NCI-H146 treated with DMSO at 0.1 percent for 48 hours (cell line): ENCODE measurements around the gene ACRV1.
"Not testable (repeated sequence)": the region's sequence is repeated elsewhere in the genome, so short reads cannot be mapped to it uniquely, and the experiment has no call there.

ENCODE experiments used
- DNase-seq: peaks from one replicate; lab custom pipeline; 2025; ENCODE audit not compliant: unreplicated experiment; lab: John Stamatoyannopoulos, UW

The ACRV1 gene, protein sequence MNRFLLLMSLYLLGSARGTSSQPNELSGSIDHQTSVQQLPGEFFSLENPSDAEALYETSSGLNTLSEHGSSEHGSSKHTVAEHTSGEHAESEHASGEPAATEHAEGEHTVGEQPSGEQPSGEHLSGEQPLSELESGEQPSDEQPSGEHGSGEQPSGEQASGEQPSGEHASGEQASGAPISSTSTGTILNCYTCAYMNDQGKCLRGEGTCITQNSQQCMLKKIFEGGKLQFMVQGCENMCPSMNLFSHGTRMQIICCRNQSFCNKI

DNA sequence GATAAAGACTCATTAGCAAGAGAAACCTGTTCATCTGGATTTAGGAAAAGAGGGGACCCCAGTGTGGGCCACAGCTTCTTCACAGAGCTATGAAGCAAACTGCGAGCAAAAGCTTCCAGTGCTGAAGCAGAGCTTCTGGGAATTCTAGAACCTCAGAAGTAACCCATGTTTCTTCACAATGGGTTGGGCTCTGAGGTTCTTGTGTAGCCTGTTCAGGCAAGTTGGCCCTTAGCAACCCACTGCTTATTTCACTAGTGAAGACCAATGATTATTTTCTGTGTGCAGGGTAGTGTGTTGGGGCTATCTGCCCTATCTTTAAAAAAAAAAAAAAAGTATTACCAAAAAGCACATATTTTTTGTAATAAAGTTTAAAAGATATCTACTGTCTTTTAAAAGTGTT lies at the start of gene ACRV1:
TSS of gene ACRV1 (minus strand) at position 101 of the 400 bp plus-strand sequence. CDS start at position 34, 67 bp downstream.
- no peak for DNase-seq

GRCh38 chr11:125728969-125729368 lies 48.3 kb upstream of the ACRV1 start:
- no peak for DNase-seq

- peak; percentile 1 for DNase-seq
Measured at GRCh38 chr11:125724125-125724524, 43.5 kb upstream of the ACRV1 start.

DNA sequence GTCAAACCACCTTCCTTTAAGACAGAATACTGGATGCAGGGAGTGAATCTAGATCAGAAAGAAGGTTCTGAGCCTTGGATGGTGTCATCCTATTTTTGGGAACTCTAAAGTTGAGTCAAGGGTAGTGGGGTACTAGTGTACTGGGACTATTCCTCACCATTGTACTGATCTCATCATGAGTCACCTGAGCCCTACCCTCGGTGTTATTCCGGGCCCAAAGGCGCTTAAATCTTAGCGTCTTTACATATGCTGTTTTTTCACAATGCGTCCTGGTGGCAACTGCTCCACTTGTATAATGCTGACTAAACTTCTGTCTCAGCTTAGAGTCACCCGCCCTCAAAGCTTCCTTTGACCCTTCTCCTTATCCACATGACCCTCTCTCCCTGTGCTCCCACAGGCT lies 40.1 kb upstream of the ACRV1 start:
- DNase-seq: no peak

GRCh38 chr11:125704686-125705085 lies 24.0 kb upstream of the ACRV1 start:
- DNase-seq: not testable (repeated sequence)

DNA sequence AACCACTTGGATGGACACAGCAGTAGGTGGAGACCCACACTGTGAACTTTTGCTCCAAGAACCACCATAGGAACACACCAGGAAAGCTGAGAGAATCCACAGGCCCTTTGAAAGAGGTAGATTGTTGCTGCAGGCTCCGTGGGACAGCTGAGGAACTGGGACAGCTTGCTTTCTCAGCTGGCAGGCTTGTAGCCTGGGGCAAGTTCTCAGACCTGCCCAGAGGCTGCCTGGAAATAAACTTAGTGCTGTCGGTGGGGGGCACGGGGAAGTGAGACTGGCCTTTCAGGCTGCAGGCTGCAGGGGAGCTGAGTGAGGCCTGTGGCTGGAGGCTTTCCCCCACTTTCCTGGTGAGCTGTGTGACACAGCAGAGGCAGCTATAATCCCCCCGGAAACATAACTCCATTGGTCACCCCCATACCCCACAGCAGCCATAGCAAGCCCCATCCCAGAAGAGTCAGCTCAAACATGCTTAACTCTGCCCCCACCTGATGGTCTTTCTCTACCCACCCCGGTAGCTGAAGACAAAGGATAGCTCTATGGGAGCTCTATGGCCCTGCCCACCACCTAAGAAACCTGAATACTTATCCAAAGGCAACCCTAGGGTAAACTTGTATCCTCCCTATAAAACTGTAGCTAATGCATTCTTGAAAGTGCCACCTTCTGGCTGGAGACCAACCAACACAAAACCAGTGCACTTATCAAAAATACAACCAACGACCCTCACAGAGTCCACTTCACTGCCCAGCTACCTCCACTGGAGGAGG lies 21.4 kb upstream of the ACRV1 start:
- DNase-seq: peak; percentile 26

DNA sequence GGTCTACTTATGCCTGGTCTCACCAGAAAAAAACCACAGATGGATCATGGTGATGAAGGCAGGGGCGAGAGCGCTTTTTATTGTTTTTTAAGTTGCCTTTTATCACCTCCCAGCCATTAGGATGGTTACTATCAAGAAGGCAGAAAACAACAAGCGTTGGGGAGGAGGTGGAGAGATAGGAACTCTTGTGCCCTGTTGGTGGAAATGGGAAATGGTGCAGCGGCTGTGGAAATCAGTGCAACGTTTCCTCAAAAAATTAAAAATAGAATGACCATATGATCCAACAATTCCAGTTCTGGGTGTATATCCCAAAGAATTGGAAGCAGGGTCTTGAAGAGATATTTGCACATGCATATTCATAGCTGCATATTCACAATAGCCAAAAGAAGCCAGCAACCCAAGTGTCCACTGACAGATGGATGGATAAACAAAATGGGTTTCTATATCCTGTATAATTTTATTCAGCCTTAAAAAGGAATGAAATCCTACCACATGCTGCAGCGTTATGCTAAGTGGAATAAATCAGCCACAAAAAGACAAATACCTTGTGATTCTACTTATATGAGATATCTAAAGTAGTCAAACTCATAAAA lies 20.5 kb upstream of the ACRV1 start:
- DNase-seq: no peak

DNA sequence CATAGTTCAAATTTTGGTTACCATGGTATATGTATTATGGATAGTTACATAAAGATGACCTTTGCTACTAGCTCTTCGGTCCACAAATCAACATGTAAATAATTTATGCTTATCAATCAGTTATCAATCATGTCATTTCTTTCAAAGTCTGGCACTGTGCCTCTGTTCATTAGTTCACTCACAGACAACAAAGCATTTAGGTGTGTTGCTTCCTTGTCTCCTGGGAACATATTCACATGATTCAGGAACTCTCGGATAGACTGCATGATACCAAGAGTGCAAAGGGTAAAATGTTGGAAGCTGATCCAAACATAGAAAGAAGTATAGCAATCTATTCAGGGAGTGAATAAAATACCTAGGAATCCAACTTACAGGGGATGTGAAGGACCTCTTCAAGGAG lies 14.3 kb upstream of the ACRV1 start:
- DNase-seq: no peak

GRCh38 chr11:125692887-125693286 lies 12.2 kb upstream of the ACRV1 start:
- DNase-seq: no peak

GRCh38 chr11:125690006-125690405 lies 9.4 kb upstream of the ACRV1 start:
- no peak for DNase-seq

GRCh38 chr11:125689274-125689859 lies 8.7 kb upstream of the ACRV1 start:
- no peak for DNase-seq

GRCh38 chr11:125688632-125689031 lies 8.0 kb upstream of the ACRV1 start:
- no peak for DNase-seq

DNA sequence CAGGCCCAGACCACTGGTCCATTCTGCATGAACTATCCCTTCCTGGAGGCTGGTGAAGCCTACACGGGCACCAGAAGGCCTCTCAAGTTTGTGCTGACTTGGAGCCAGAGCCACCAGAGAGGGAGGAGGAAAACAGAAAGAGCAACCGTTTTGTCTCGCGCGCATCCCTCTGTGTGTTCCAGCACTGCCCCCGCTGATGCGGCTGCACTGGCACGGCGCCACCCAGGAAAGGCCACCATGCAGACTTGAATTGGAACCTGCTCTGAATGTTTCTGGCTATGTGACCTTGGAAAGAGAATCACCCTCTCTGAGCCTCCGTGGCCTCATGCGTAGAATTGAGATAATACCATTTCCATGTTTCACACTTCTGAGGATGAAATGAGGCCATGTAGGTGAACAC lies 7.4 kb upstream of the ACRV1 start:
- DNase-seq: no peak

- DNase-seq: no peak
Measured at GRCh38 chr11:125685228-125685627, 4.6 kb upstream of the ACRV1 start.

- DNase-seq: no peak
Measured at GRCh38 chr11:125679837-125680236, 810 bp downstream of the ACRV1 start.

- DNase-seq: no peak
Measured at GRCh38 chr11:125679397-125679796, 1.2 kb downstream of the ACRV1 start.

GRCh38 chr11:125675196-125675595 lies 5.5 kb downstream of the ACRV1 start:
- DNase-seq: no peak

DNA sequence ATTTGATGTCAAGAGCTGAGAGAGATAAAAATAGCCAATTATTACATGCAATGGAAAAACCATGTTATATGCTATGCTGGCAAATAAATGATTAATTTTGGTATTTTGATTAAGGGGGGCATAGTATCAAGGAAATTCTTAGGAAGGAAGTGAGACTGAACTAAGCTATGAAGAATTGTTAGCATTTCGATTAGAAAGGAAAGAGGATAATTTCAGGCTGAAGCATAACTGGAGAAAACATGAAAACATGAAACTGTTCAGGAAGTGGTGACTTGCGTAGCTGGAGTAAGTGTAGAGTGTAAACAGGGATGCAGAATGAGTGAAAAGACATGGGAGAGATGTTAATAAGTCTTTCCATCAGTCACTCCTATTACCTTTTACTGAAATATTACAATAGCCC lies 6.4 kb downstream of the ACRV1 start:
- DNase-seq: no peak

GRCh38 chr11:125671561-125671960 lies 9.1 kb downstream of the ACRV1 start:
- DNase-seq: no peak

DNA sequence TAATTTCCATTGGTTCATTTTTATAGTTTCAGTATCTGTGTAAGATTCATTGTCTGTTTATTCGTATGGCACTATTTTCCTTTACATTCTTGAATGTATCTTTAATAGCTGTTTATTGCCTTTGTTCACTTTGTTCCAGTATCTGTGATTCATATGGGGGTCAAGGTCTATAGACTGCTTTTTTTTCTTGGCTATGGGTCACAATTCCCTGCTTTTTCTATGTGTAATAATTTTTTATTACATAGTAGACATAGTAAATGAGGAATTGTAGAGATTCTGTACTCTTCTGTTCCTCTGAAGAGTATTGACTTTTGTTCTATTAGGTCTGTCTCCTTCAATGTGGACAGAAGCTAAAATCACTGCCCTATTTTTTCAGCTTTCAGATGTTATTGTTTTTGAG lies 10.5 kb downstream of the ACRV1 start:
- DNase-seq: no peak

GRCh38 chr11:125667151-125667550 lies 13.5 kb downstream of the ACRV1 start:
- no peak for DNase-seq

DNA sequence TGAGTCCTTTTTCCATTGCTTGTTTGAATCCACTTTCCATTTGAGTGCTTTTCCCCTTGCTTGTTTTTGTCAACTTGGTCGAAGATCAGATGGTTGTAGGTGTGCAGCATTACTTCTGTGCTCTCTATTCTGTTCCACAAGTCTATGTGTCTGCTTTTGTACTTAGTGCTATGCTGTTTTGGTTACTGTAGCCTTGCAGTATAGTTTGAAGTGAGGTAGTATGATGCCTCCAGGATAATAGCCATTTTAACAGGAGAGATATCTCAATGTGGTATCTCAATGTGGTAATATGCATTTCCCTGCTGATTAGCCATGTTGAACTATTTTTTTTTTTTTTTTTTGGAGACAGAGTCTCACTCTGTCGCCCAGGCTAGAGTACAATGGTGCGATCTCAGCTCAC lies 16.7 kb downstream of the ACRV1 start:
- DNase-seq: no peak
